C4-2B (cell line): ENCODE measurements around the gene SQSTM1.

Experiments used
- CTCF ChIP-seq: fragments of 450-650 bp; conservative IDR thresholded peaks from 2 replicates; pipeline ENCODE4 v1.5.1; 2017; ENCODE audit warnings: mild to moderate bottlenecking
- ZFX ChIP-seq: fragments of 450-650 bp; IDR thresholded peaks from 2 replicates; pipeline ENCODE4 v1.6.1; 2017

- no peak for TF ChIP-seq CTCF
- TF ChIP-seq ZFX: no peak
Measured at GRCh38 chr5:179862296-179862695, 41.6 kb downstream of the SQSTM1 start.
